GM19452 (cell line): ENCODE data around the gene SNU13.
"Not testable (repeated sequence)": the region's sequence is repeated elsewhere in the genome, so short reads cannot be mapped to it uniquely, and the experiment has no call there.

ENCODE experiments used
- ATAC-seq: cut with Tn5 transposase; IDR thresholded peaks from one replicate; pipeline ENCODE4 v1.9.1; 2021; ENCODE audit not compliant: unreplicated experiment

SNU13 gene

DNA sequence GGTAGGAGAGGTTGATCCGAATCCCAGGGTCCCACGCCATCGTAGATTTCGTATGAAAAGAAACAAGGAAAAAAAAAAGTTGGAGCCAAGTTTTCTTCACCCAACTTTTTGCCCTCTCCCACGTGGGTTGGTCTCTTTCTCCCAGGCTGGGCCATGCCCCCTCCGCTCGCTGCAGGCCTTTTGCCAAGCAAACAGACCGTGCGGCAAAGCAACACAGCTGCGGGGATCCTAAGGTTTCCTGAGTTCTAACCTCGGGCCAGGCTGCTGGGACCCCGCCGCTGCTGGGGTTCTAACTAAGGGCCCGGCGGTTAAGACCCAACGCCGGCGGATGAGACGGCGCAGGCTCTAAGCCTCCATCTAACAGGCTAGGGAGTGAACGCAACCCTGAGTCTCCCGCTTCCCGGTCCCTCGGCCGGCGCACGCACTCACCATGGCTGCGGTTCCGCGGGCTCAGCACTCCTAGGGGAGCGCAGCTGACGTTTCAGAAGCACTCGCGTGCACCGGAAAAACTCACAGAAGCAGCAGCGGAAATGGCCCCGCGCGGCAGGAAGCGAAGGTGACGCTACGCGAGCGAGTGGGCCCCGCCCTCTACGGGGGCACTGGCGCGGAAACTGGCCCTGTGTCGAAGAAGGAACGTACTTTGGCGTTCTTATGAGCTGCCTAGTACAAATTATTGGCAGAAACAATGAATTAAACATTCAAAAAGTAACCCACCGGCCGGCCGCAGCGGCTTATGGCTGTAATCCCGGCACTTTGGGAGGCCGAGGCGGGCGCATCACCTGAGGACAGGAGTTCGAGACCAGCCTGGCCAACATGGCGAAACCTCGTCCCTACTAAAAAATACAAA, at the start of gene SNU13:
SNU13 (minus strand) TSS at position 503 of the 847 bp plus-strand sequence; CDS start at position 432, 71 bp downstream.
- peak; percentile 78 for ATAC-seq

DNA sequence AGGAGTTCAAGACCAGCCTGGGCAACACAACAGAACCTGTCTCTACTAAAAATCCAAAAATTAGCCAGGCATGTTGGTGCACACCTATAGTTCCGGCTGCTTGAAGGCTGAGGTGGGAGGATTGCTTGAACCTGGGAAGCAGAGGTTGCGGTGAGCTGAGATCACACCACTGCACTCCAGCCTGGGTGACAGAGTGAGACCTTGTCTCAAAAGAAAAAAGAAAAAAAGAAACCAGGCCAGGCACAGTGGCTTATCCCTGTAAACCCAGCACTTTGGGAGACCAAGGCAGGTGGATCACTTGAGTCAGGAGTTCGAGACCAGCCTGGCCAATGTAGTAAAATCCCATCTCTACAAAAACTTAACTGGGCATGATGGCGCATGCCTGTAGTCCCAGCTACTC, 44.6 kb upstream of the SNU13 start:
- ATAC-seq = not testable (repeated sequence)

DNA sequence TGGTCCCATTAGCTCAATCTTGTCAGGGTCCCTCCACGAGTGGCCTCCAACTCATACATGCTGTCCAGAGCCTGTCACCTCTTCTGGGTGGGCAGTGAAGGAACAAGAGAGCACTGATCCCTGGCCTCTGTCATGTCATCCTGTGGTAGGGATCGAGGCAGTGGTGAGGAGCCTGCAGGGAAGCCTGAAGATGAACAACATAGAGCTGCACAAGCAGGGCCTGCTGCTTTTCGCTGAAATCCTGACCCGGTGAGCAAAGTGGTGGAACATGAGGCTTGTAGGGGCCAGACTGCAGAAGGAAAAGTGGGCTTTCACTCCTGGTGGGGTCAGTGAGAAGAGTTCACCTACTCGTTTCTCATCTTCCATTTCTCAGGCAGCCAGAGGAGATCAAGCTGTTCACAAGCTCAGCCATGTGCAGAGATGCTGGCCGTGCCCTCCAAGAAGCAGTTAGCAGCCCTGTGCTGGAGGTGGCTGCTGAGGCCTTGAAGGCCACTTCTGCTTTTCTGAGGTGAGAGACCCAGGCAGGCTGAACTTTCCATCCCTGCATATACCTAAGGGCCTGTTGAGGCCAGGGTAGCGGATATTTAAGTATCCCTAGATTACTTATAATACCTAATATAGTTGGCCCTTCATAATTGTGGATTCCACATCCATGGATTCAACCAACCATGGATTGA, 43.6 kb upstream of the SNU13 start:
- no peak for ATAC-seq

DNA sequence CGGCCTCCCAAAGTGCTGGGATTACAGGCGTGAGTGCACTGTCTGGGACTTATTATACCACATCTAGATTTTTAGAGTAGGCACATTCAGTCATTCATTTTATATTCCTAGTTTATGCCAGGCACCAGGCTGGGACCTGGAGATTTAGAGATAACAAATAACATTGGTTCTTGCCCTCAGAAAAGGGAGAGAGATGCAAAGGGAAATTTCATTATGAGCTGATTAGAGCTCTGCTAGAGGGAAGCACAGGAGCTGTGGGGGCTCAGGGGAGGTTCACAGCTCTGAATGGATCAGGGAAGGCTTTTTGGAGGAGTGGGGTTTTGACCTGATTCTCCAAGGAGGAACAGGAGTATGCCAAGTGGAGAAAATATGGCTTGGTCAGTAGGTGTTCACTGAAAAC, 42.9 kb upstream of the SNU13 start:
- no peak for ATAC-seq

GRCh38 chr22:41725510-41726110, 36.9 kb upstream of the SNU13 start:
- ATAC-seq = no peak

DNA sequence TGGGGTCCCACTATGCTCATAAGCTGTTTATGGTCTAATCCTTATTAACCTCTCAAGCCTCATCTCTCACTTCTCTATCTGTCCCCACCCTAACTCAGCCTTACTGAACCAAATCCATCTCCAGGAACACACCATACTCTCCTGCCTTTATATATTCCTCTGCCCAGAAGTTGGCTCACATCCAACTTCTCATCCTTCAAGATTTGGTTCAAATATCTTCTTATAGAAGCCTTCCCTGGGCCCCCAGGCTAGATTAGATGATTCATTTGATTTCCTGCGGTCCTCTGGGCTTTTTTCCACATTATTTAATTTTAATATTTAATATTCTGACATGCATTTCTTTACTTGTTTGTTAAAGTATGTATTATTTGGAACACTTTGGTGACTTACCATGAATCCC, 33.8 kb upstream of the SNU13 start:
- ATAC-seq = no peak

DNA sequence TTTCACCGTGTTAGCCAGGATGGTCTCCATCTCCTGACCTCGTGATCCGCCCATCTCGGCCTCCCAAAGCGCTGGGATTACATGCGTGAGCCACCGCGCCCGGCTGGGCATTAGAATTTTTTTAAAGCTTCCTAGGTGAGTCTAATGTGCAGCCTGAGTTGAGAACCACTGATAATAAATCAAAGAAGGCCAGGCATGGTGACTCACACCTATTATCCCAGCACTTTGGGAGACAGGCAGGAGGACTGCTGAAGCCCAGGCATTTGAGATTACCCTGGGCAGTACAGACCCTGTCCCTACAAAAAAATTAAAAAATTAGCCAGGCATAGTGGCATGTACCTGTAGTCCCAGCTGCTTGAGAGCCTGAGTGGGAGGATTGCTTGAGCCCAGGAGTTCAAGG, 24.3 kb upstream of the SNU13 start:
- no peak for ATAC-seq

GRCh38 chr22:41709341-41709740, 20.7 kb upstream of the SNU13 start:
- ATAC-seq = no peak

- ATAC-seq = no peak
Measured at GRCh38 chr22:41702763-41703162, 14.1 kb upstream of the SNU13 start.

DNA sequence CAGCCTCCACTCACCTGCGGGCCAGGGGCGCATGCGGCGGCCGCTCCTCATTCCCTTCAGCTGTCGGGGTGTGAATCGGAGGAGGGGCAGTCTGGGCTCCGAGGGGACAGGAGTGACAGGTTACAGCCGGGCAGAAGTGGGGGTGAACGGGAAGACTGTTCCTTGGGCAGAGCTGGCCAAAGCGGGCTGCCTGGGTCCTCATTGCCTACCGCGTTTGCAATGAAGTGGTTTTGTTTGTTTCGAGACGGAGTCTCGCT, 11.4 kb upstream of the SNU13 start:
- no peak for ATAC-seq

DNA sequence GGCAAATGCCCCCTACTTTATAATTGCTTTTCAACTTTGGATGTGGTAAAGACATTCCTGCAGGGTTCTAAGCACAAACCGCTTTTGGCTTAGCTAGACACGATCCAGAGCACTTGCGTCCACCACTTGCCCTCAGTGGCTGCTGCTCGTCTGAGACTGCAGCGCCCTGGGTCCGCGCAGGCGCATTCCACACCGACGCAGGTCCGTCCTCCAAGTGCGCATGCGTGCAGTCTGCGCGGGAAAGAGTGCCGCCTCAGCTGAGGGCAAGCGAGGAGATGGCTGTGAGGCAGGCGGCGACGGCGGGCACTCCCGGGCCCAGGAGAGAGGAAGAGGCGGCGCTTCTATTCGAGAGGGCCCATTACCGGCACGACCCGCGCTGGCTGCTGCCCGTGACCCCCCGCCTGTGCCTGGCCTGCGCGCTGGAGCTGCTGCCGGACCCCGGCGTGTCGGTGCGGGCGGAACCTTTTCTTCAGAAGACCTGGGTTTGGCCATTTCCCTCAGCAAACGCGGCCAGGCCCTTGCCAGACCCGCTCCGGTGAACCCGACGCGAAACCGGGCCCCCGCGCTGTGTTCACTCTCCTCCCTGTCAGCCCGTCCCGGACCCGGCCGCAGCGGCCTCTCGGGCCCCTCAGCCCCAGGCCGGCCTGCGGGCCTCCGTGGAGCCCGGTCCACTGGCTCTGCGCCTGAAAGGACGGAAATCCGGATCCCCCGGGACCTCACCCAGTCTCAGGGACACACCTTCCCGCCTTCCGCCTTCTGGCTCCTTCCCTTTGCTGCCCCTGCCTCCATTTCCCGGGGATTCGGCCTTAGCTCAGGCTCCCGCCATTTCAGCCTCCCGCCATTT, 10.8 kb upstream of the SNU13 start, which contains the start of gene MEI1:
MEI1 (plus strand) TSS at position 240 of the 844 bp plus-strand sequence; CDS start at position 276, 36 bp downstream.
- no peak for ATAC-seq

GRCh38 chr22:41697126-41697775, 8.6 kb upstream of the SNU13 start:
- no peak for ATAC-seq

DNA sequence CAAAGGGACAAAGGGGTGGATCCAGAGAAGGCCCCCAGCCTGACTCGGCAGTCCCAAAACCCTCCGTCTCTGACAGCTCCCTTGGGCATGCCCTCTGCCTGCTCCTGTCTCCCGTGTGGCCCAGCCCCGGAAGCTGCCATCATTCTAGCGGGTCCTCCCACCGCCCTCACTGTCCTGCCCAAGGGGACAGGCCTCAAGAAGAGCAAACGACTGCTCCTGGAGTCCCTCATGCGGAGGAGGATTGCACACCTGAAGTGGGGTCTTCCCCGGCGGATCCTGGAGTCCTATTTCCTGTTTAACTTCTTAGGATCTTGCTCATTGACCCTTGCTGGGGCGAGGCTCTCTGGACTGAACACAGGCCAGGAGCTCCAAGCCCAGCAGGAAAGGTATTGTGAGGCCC, 8.0 kb upstream of the SNU13 start:
- no peak for ATAC-seq

- no peak for ATAC-seq
Measured at GRCh38 chr22:41695211-41695610, 6.5 kb upstream of the SNU13 start.

DNA sequence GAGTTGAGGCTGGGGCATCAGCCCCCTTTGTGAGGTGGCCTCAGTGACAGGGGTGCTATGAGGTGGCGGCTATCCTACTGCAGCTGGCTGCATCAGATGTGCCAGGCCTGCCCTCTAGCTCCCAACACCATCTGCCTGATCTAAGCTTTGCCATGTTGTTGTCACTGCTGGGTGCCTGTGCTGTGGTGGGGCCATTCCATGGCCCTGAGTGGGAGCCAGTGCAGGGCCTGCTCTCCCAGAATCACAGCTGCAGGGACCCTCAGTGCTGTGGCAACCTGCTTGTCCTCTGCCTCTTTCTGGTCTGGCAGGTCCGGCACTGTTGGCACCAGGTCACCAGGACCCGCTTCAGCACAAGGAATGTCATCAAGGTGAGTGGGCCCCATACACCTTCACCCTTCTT, 1.8 kb upstream of the SNU13 start:
- no peak for ATAC-seq

- ATAC-seq = peak; percentile 18
Measured at GRCh38 chr22:41687901-41688364, 734 bp downstream of the SNU13 start.

- ATAC-seq = not testable (repeated sequence)
Measured at GRCh38 chr22:41686890-41687289, 1.8 kb downstream of the SNU13 start.

DNA sequence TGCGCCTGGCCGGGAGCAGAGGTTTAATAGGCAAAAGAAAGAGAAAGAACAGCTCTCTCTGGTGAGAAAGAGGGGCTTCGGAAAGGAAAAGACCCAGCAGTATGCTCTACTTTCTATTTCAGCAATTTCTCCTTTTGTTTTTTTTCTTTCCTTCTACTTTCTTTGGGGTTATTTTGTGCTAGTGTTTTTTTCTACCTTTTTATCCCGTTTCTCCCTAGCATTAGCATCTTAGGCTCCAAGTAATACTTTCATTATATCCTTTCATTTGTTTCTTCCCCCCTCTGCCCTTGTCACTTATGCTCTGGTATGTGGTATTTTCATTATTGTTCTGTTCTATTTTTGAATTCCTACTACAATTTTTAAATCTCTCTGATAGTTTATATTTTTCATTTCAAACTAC, 4.5 kb downstream of the SNU13 start:
- no peak for ATAC-seq

- no peak for ATAC-seq
Measured at GRCh38 chr22:41683616-41684015, 5.1 kb downstream of the SNU13 start.

DNA sequence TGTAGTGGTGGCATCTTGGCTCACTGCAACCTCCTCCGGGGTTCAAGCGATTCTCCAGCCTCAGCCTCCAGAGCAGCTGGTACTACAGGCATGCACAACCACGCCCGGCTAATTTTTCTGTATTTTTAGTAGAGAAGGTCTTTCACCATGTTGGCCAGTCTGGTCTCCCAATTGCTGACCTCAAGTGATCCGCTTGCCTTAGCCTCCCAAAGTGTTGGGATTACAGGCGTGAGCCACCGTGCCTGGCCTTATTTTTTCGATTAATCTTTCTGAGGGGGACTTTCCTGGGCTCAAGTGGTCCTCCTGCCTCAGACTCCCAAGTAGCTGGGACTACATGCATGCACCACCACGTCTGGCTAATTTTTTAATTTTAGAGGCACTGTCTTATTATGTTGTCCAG, 5.6 kb downstream of the SNU13 start:
- no peak for ATAC-seq
